Fibroblast of lung (primary cell): ENCODE measurements around the gene DPH2. TPM values are rescaled to one million over a fixed set of nuclear protein-coding genes. Genes with fewer than 3 reads are reported as not detected.

Experiments used
- DNase-seq, 2 donors: peaks; one replicate each; pipeline versions ENCODE4 v3.0.0 to v3.0.0-alpha.2; 2010; ENCODE audit warnings: low read depth in 2 of 2
- H2AFZ ChIP-seq: 2 replicates; pipeline ENCODE4 v1.5.1; 2012; ENCODE audit warnings: low read length, control low read depth, inconsistent platforms
- H3K27ac ChIP-seq: 2 replicates; pipeline ENCODE4 v1.5.1; 2011; ENCODE audit warnings: low read length, control low read depth; ENCODE audit not compliant: insufficient read depth
- H3K27me3 ChIP-seq: 2 replicates; pipeline ENCODE4 v1.5.1; 2011; ENCODE audit warnings: mild to moderate bottlenecking, low read length; ENCODE audit not compliant: control insufficient read depth, insufficient read depth
- H3K36me3 ChIP-seq: 2 replicates; pipeline ENCODE4 v1.5.1; 2011; ENCODE audit warnings: low read length; ENCODE audit not compliant: control insufficient read depth, insufficient read depth
- H3K4me1 ChIP-seq: 2 replicates; pipeline ENCODE4 v1.5.1; 2011; ENCODE audit warnings: low read length; ENCODE audit not compliant: control insufficient read depth, insufficient read depth; ENCODE audit errors: extremely low read depth
- H3K4me2 ChIP-seq: 2 replicates; pipeline ENCODE4 v1.5.1; 2011; ENCODE audit warnings: low read length, control low read depth; ENCODE audit not compliant: insufficient read depth; ENCODE audit errors: extremely low read depth
- H3K4me3 ChIP-seq, 4 experiments: fragments of 200-600 bp in 1 of 4; sonication (generic) in 1 of 4; replicated peaks in 1 of 4; 2 replicates each; pipeline ENCODE4 v1.5.1; 2011 to 2016; ENCODE audit warnings: low read length in 4 of 4, low read depth in 3 of 4, mild to moderate bottlenecking in 3 of 4, control low read depth in 2 of 4, inconsistent platforms in 1 of 4, mixed read lengths in 1 of 4; ENCODE audit not compliant: insufficient read depth in 1 of 4; ENCODE audit errors: control extremely low read depth in 1 of 4
- H3K79me2 ChIP-seq: 2 replicates; pipeline ENCODE4 v1.5.1; 2012; ENCODE audit warnings: mild to moderate bottlenecking, low read length, inconsistent platforms; ENCODE audit not compliant: control insufficient read depth, insufficient read depth
- H3K9ac ChIP-seq: 2 replicates; pipeline ENCODE4 v1.5.1; 2011; ENCODE audit warnings: mild to moderate bottlenecking, low read length, control low read depth; ENCODE audit not compliant: insufficient read depth
- H3K9me3 ChIP-seq: 2 replicates; pipeline ENCODE4 v1.5.1; 2012; ENCODE audit warnings: low read depth, low read length; ENCODE audit not compliant: control insufficient read depth, insufficient read depth
- H4K20me1 ChIP-seq: 2 replicates; pipeline ENCODE4 v1.5.1; 2011; ENCODE audit warnings: low read length; ENCODE audit not compliant: control insufficient read depth, insufficient read depth; ENCODE audit errors: extremely low read depth
- EZH2 ChIP-seq: IDR thresholded peaks from 2 replicates; pipeline ENCODE4 v1.5.1; 2012; ENCODE audit warnings: low read length, control low read depth, mild to moderate bottlenecking; ENCODE audit errors: missing control alignments
- polyA plus RNA-seq, 2 donors: library from polyadenylated mRNA; depleted of rRNA in 1 of 2; stranded (reverse) in 1 of 2; unstranded in 1 of 2; fragments of >200 nt; gene quantifications; 2 replicates each; pipeline ENCODE4 v1.2.1, GENCODE V29; 2011 to 2012; ENCODE audit warnings: missing spikeins in 1 of 2
- total RNA-seq: library from RNA; depleted of rRNA; stranded (reverse); fragments of >200 nt; gene quantifications from 2 replicates; pipeline ENCODE4 v1.2.1, GENCODE V29; 2014
- TF ChIP-seq, protein P1 (sequence below), 2 donors: IDR thresholded peaks in 1 of 2; conservative IDR thresholded peaks in 1 of 2; 1 replicate in 1 of 2; 2 replicates in 1 of 2; pipeline ENCODE4 v1.5.1; 2011 to 2012; ENCODE audit warnings: low read length in 2 of 2, control low read depth in 1 of 2, inconsistent platforms in 1 of 2, low read depth in 1 of 2, mild to moderate bottlenecking in 1 of 2

Gene DPH2
- total and polyA plus RNA-seq, 2 donors (not counting 1 experiment from before 2014, with no cell fraction given): 9.1 to 11.2 TPM

DNA sequence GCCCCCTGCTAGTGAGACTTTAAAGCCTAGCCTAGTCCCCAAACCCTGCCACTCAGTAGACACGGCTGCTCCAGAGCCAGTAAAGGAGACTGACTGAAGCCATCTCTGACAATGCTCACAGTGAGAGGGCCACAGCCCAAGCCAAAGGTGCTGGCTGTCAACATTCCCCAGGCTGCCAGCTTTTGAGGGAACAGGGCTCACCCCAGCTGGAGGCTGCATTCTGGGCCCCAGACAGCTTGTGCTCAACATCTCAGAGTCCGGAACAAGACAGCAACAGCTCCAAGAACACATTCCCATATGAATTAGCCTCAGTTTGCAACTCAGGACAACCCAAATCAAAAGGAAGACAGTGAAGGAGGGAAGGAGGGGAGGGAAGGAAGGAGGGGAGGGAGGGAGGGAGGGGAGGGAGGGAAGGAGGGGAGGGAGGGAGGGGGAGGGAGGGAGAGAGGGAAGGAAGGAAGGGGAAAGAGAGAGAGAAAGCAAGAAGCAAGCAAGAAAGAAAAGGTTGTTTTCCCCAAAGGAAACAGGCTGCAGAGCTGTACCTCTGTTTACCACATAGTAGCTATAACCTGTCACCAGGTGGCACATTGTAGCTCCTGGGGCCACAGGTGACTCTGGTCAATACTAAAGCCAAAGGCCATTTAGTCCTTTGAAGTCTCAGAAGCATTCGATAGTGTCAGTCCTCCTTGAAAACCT, 30.8 kb upstream of the DPH2 start:
- no peak for TF ChIP-seq EZH2
- TF ChIP-seq, protein P1, sequence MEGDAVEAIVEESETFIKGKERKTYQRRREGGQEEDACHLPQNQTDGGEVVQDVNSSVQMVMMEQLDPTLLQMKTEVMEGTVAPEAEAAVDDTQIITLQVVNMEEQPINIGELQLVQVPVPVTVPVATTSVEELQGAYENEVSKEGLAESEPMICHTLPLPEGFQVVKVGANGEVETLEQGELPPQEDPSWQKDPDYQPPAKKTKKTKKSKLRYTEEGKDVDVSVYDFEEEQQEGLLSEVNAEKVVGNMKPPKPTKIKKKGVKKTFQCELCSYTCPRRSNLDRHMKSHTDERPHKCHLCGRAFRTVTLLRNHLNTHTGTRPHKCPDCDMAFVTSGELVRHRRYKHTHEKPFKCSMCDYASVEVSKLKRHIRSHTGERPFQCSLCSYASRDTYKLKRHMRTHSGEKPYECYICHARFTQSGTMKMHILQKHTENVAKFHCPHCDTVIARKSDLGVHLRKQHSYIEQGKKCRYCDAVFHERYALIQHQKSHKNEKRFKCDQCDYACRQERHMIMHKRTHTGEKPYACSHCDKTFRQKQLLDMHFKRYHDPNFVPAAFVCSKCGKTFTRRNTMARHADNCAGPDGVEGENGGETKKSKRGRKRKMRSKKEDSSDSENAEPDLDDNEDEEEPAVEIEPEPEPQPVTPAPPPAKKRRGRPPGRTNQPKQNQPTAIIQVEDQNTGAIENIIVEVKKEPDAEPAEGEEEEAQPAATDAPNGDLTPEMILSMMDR (conservative IDR thresholded peaks at IDR 0.05 in 1 of 2, IDR thresholded peaks at IDR 0.05 in 1 of 2; ENCODE audit: low read depth in 1 of 2, low read length in 2 of 2): no peak
- H3K9me3 ChIP-seq: no peaks in the 10 kb centered on the region
- H3K27ac ChIP-seq: no peak overlapping the region
- DNase-seq: no peak
- H3K4me3 ChIP-seq: no peak overlapping the region
- H3K27me3 ChIP-seq: no peaks in the 10 kb centered on the region
- no peaks in the 10 kb centered on the region for H3K4me1 ChIP-seq
- H4K20me1 ChIP-seq: no peaks in the 10 kb centered on the region
- H2AFZ ChIP-seq: no peak overlapping the region
- H3K36me3 ChIP-seq: no peaks in the 10 kb centered on the region
- no peak overlapping the region for H3K4me2 ChIP-seq
- no peak overlapping the region for H3K9ac ChIP-seq
- no peaks in the 10 kb centered on the region for H3K79me2 ChIP-seq

DNA sequence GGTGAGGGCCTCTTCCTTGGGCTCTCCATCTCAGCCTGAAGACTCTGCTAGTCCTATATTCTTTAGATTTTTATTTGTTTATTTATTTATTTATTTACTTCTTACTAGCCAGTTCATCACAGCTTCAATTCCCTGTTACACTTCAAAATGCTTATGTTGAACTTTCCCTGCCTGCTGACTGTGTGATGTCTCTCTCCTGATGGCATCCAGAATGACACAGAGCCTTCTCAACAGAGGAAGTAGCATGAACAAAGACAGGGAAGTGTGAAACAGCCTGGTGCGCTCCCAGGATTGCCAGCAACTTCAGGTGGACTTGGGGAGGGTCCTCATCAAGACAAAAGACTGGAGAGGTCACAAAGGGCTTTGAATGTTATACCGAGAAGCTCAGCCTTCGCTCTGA, 27.4 kb upstream of the DPH2 start:
- no peak overlapping the region for H3K4me2 ChIP-seq
- H3K36me3 ChIP-seq: no peaks in the 10 kb centered on the region
- no peak overlapping the region for H3K4me3 ChIP-seq
- TF ChIP-seq, protein P1 (conservative IDR thresholded peaks at IDR 0.05 in 1 of 2, IDR thresholded peaks at IDR 0.05 in 1 of 2; ENCODE audit: low read depth in 1 of 2, low read length in 2 of 2): no peak
- no peak overlapping the region for H2AFZ ChIP-seq
- no peaks in the 10 kb centered on the region for H3K9me3 ChIP-seq
- H3K27ac ChIP-seq: no peak overlapping the region
- no peak overlapping the region for H3K9ac ChIP-seq
- H3K4me1 ChIP-seq: peaks cover 3% of the 10 kb centered on the region
- no peaks in the 10 kb centered on the region for H4K20me1 ChIP-seq
- no peak for DNase-seq
- H3K79me2 ChIP-seq: peaks cover 4% of the 10 kb centered on the region
- H3K27me3 ChIP-seq: no peaks in the 10 kb centered on the region

DNA sequence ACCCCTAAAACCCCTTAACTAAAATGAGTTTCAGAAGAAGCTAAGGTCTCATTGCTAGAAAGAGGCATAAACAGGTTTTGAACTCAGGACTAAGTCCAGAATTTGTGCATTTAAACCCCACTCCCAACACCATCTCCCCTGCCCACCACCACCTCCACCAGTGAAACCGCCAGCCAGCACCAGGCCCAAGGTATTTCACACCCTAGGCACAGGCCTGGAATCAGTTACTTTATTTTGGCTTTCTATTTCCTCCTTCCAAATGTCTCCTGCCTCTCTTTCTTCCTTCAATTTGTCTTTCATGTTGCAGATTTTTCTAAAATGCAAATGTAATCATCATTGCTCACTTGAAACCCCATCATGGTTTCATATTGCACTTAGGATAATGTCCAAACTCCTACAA, 24.9 kb upstream of the DPH2 start:
- TF ChIP-seq, protein P1 (conservative IDR thresholded peaks at IDR 0.05 in 1 of 2, IDR thresholded peaks at IDR 0.05 in 1 of 2; ENCODE audit: low read depth in 1 of 2, low read length in 2 of 2): no peak
- TF ChIP-seq EZH2: no peak
- Histone ChIP-seq H4K20me1 (no peaks in the 10 kb centered on the region), H3K9ac (no peak overlapping the region), H3K27ac (no peak overlapping the region), H2AFZ (no peak overlapping the region), H3K9me3 (no peaks in the 10 kb centered on the region), H3K27me3 (no peaks in the 10 kb centered on the region), H3K4me1 (peaks cover 3% of the 10 kb centered on the region), H3K36me3 (no peaks in the 10 kb centered on the region), H3K79me2 (peaks cover 17% of the 10 kb centered on the region), H3K4me3 (no peak overlapping the region), H3K4me2 (no peak overlapping the region)
- DNase-seq: no peak
